HUDEP-2 (cell line): Measurements from ENCODE around the gene PCP4L1.
A peak's percentile ranks its signal among the peaks of the same experiment; 100 is the strongest.
"Not testable (repeated sequence)": the region's sequence is repeated elsewhere in the genome, so short reads cannot be mapped to it uniquely, and the experiment has no call there.

ENCODE experiments used
- DNase-seq, 76 experiments: peaks; one replicate each; lab custom pipeline; 2025; ENCODE audit not compliant: unreplicated experiment in 76 of 76; lab: John Stamatoyannopoulos, UW

The PCP4L1 gene

DNA sequence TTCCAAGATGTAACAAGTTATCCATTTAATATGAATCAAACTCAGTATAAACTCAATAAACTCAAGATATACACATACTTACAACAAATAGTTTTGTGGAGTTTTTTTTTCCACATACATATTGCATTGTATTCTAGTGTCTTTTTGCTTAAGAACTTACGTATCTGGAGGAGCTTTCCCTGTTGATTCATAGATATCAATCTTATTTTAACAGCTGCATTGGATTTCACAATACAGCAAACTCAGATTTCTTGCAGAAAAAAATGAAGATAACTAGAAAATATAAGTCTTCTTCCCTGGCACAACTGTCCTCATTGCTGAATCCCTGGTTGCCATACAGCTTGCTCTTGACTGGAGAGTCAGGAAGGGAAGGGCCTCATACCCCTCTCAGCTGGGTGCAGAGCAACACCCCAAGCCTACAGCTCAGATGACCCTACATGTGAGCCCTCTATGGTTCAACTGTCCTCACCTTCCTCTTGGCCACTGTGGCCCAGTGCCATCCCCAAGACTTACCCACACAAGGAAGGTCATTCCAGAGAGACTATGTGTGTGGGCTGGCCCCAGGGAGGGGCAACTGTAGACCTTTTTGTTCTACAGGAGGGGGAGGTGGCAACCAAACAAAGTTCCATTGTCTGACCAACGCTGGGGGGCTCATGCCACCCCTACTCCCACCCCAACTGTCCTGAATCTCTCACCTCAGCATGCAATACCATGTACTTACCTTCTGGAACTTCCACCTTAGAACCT, 49.5 kb downstream of the PCP4L1 start:
- DNase-seq: no peak

DNA sequence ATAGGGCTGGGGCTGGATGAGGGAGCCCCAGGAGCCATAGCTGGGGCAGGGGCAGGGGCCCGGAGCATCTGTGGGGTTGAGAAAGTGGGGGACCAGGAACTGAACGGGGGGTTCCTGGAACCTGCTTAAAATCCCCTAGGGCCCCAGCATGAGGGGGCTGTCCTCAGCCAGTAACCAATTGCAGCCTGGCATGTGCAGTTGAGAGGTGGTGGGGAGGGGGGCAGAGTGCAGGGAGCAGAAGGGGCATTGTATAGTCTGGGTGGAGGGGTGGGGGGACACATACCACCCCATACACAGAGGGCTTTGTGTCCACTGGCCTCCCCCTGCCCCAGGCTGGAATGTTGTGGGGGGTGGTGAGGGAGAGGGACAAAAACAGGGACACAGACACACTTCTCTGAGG, 51.3 kb downstream of the PCP4L1 start, which contains the start of gene MPZ:
Gene MPZ (minus strand): TSS at position 101 of the 400 bp plus-strand sequence. CDS start 63 bp downstream, at position 38.
- DNase-seq: no peak

DNA sequence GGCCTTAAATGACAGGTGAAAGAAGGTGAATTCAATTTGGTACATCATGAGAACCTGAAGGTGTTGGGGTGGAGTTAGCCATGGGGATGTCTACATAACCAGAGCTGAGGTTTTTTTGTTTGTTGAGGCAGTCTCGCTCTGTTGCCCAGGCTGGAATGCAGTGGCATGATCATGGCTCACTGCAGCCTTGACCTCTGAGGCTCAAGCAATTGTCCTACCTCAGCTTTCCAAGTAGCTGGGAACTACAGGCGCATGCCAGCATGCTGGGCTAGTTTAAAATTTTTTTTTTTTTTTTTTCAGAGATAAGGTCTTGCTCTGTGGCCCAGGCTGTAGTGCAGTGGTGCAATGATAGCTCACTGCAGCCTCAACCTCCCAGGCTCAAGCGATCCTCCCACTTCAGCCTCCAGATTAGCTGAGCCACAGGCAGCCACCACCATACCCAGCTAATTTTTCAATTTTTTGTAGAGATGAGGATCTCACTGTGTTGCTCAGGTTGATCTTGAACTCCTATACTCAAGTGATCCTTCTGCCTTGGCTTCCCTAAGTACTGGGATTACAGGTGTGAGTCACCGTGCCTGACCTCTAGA, 53.1 kb downstream of the PCP4L1 start:
- no peak for DNase-seq

DNA sequence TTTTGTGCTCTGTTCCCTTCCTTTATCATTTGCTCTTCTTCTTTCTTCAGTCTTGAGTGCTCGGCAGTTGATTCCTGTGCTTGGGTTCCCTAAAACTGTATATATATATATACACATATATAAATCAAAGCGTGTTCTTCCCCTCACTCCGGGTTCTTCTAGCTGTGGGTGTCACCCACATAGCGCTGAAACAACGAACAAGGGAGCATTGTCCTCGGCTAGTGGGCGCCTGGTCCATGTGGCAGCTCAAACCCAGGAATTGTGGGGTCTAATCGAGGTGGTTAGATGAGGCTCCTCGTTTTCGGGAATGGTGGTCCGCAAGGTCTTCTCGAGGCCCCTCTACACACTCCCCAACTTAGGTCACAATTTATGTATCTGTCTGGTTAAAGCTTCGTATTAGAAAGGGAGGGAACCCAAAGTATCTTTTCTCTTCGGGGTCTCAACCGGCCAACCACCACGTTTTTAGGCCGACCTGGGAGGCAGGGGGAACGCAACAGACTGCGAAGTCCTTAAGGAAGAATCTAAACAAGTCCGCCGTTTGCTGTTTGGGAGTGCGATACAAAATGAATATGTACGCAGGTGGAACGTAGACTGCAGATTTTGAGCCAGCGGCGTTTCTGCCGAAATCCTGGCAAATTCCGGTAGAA, 55.1 kb downstream of the PCP4L1 start:
- no peak for DNase-seq

DNA sequence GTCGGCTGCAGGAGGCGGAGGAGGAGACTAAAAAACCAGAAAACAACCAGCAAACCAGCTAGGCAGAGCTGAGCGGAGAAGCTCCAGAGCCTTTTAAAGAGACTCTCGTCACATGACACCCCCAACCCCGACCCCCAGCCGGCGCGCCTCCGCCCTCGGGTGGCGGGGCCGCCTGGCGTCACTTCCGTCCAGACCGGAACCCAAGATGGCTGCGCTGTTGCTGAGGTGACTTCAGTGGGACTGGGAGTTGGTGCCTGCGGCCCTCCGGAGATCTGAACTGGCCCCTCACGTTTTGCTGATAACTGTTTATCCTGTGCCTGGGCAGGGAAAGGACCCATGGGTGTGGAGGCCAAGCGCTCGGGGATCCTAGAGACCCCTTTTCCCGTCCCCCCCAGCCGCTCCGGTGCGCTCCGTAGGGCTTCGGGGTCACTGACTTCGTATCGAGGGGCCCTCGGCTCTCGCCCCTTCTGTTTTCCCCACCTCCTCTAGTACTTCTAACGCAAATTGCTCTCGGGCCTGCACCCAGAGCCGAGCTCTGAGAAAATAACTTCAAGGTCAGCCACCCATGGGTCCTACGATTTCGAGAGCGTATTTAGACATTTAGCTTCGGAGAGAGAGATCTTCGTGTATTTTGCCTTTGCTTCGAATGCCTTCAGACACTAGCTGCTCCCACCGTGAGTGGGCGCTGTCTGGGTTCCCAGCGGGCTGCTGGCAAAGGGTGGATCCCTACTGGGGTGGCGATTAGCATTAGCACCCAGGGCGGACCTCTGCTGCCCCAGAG, 55.8 kb downstream of the PCP4L1 start, which contains the start of gene SDHC:
Gene SDHC (plus strand): TSS at position 181 of the 781 bp plus-strand sequence. CDS start 25 bp downstream, at position 206.
- DNase-seq: peak in 73 of 76 experiments; percentile 27 to 85 (median 69)

DNA sequence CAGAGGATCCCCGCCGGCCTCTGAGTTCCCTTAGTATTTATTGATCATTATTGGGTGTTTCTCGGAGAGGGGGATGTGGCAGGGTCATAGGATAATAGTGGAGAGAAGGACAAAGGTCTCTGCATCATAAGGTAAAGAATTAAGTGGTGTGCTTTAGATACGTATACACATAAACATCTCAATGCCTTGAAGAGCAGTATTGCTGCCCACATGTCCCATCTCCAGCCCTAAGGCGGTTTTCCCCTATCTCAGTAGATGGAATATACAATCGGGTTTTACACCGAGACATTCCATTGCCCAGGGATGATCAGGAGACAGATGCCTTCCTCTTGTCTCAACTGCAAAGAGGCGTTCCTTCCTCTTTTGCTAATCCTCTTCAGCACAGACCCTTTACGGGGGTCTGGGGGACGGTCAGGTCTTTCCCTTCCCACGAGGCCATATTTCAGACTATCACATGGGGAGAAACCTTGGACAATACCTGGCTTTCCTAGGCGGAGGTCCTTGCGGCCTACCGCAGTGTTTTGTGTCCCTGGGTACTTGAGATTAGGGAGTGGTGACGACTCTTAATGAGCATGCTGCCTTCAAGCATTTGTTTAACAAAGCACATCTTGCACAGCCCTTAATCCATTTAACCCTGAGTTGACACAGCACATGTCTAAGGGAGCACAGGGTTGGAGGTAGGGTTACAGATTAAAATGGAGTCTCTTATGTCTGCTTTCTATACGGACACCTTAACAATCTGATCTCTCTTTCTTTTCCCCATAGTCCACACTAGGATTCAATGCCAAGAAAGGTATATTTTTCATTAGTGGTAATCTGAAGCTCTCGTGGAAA, 57.5 kb downstream of the PCP4L1 start:
- DNase-seq: not testable (repeated sequence)

DNA sequence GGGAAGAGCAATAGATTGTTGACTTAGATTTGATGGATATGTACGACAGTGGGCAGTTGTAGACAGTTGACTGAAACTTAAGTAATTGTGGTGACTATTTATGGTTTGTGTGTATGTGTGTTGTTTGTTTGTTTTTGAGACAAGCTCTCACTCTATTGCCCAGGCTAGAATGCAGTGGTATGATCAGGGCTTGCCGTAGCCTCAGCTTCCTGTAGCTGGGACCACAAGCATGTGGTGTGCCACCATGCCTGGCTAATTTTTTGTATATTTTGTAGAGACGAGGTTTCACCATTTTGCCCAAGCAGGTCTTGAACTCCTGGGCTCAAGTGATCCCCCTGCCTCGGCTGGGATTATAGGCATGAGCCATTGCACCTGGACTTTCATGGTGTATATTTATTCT, 65.5 kb downstream of the PCP4L1 start:
- no peak for DNase-seq

DNA sequence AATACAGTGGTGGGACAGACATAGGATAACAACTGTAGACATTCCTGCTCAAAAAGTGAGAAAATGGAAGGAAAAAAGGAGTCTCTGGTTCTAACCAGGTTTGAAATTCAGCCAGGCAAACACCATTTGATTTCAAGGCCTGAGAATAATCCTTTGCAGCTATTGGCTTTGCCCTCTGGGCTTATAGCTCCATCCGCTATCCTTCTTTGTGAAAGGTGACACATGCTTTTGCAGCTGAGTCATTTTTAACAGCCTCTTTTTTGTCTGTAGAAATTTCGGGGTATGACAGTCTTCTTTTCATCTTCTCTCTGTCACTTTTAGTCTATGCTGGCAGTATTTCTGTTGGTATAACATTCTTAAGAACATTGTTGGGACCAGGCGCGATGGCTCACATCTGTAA, 71.8 kb downstream of the PCP4L1 start:
- DNase-seq: no peak

DNA sequence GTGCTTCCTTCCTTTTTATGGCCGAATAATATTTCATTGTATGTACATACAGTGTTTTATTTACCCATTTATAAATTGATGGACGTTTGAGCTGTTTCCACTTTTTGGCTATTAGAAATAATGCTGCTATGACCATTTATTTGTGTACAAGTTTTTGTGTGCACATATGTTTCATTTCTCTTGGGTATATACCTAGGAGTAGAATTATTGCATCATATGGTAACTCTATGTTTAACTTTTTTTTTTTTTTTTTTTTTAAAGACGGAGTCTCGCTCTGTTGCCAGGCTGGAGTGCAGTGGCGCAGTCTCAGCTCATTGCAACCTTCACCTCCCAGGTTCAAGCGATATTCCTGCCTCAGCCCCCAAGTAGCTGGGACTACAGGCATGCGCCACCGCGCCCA, 74.6 kb downstream of the PCP4L1 start:
- no peak for DNase-seq
